Esophagus squamous epithelium (tissue), 5 donors: ENCODE data around the gene ZC2HC1B. TPM values are rescaled to one million over a fixed set of nuclear protein-coding genes. Genes with fewer than 3 reads are reported as not detected.
A peak's percentile ranks its signal among the peaks of the same experiment; 100 is the strongest.
"Not testable (repeated sequence)": the region's sequence is repeated elsewhere in the genome, so short reads cannot be mapped to it uniquely, and the experiment has no call there.

Source experiments
- DNase-seq: peaks from one replicate; lab custom pipeline; 2025; lab: John Stamatoyannopoulos, UW
- H3K27ac ChIP-seq, 4 donors: fragments of 200-600 bp; sonication (generic); one replicate each; pipeline ENCODE4 v1.5.1; 2016 to 2019; ENCODE audit warnings: mild to moderate bottlenecking in 1 of 4
- H3K27me3 ChIP-seq, 4 donors: fragments of 200-600 bp; sonication (generic); 1 replicate in 3 of 4; 2 replicates in 1 of 4; pipeline versions ENCODE4 v1.5.1 to v1.6.0; 2017 to 2021; ENCODE audit warnings: antibody characterized with exemption in 1 of 4
- H3K36me3 ChIP-seq, 3 donors: fragments of 200-600 bp; sonication (generic); one replicate each; pipeline ENCODE4 v1.5.1; 2016 to 2019
- H3K4me1 ChIP-seq, 3 donors: fragments of 200-600 bp; sonication (generic); one replicate each; pipeline ENCODE4 v1.5.1; 2017 to 2019
- H3K4me3 ChIP-seq, 4 donors: fragments of 200-600 bp; sonication (generic); 1 replicate in 3 of 4; 2 replicates in 1 of 4; pipeline ENCODE4 v1.5.1; 2016 to 2019; ENCODE audit warnings: mild to moderate bottlenecking in 2 of 4, moderate library complexity in 1 of 4
- H3K9me3 ChIP-seq, 3 donors: fragments of 200-600 bp; sonication (generic); one replicate each; pipeline ENCODE4 v1.5.1; 2016 to 2019
- CTCF ChIP-seq, 6 experiments: fragments of 450-650 bp in 4 of 6; fragments of 200-600 bp in 2 of 6; sonication (generic) in 2 of 6; IDR thresholded peaks; one replicate each; pipeline ENCODE4 v1.5.1; 2016 to 2019; ENCODE audit warnings: antibody characterized with exemption in 6 of 6, mild to moderate bottlenecking in 4 of 6, moderate library complexity in 4 of 6
- POLR2A ChIP-seq, 4 donors: fragments of 450-650 bp; IDR thresholded peaks; one replicate each; pipeline ENCODE4 v1.6.1; 2017; ENCODE audit warnings: antibody characterized with exemption in 4 of 4, mild to moderate bottlenecking in 4 of 4, moderate library complexity in 3 of 4
- WGBS, 2 donors: methylation state at CpG; one replicate each; pipeline ENCODE4 v1.1.5; 2018; 5-methylcytosine and 5-hydroxymethylcytosine counted together
- intact Hi-C: fragments of 100-400 bp; cut with DNase I; formaldehyde crosslinking; loops from one replicate; pipeline ENCODE4 v1.15.0; 2022
- total RNA-seq, 4 donors: library from RNA; depleted of rRNA; stranded (reverse); fragments of >200 nt; gene quantifications; one replicate each; pipeline ENCODE4 v1.1.0, GENCODE V29; 2016
- donor health status: DM: yes; HTN: yes; CAD: no.

ZC2HC1B gene
- total RNA-seq, 4 donors from 2014 or later, result not detected

GRCh38 chr6:143900358-143900757, 36.1 kb downstream of the ZC2HC1B start:
- Histone ChIP-seq H3K9me3 (no peaks in the 10 kb centered on the region), H3K4me3 (no peak overlapping the region), H3K27me3 (no peaks in the 10 kb centered on the region), H3K27ac (no peak overlapping the region), H3K4me1 (peaks cover 0 to 39% (median 3%) of the 10 kb centered on the region in 3 donors), H3K36me3 (no peaks in the 10 kb centered on the region)
- no peak for DNase-seq
- intact Hi-C loops, result no loop called here
- TF ChIP-seq CTCF (IDR thresholded peaks at IDR 0.05) (no peak), POLR2A (IDR thresholded peaks at IDR 0.05) (no peak)
- 86 to 90% methylated on average over 2 of the region's 2 CpGs for WGBS, 2 donors

GRCh38 chr6:143901885-143902750, 37.8 kb downstream of the ZC2HC1B start:
- Histone ChIP-seq H3K27me3 (no peaks in the 10 kb centered on the region), H3K9me3 (no peaks in the 10 kb centered on the region), H3K27ac (peak overlapping the region in 3 of 4 donors; percentile 33 to 61 (median 56)), H3K36me3 (no peaks in the 10 kb centered on the region), H3K4me1 (peaks cover 0 to 22% (median 2%) of the 10 kb centered on the region in 3 donors), H3K4me3 (no peak overlapping the region)
- DNase-seq, result no peak
- intact Hi-C loops, result no loop called here
- 28 to 38% methylated on average over 6 of the region's 6 CpGs for WGBS, 2 donors
- no peak for TF ChIP-seq CTCF (IDR thresholded peaks at IDR 0.05)
- TF ChIP-seq POLR2A (IDR thresholded peaks at IDR 0.05), result no peak

GRCh38 chr6:143902827-143903226, 38.6 kb downstream of the ZC2HC1B start:
- no peaks in the 10 kb centered on the region for H3K36me3 ChIP-seq
- DNase-seq, result no peak
- H3K4me1 ChIP-seq, result peaks cover 0 to 15% (median 0%) of the 10 kb centered on the region in 3 donors
- 96 to 100% methylated on average over 1 to 2 of the region's 2 CpGs for WGBS, 2 donors
- H3K27me3 ChIP-seq, result no peaks in the 10 kb centered on the region
- TF ChIP-seq POLR2A (IDR thresholded peaks at IDR 0.05), result no peak
- peak overlapping the region in 2 of 4 donors; percentile 56 to 61 for H3K27ac ChIP-seq
- H3K9me3 ChIP-seq, result no peaks in the 10 kb centered on the region
- intact Hi-C loops, result no loop called here
- H3K4me3 ChIP-seq, result no peak overlapping the region

- Histone ChIP-seq H3K4me1 (no peaks in the 10 kb centered on the region), H3K9me3 (peaks cover 0 to 15% (median 0%) of the 10 kb centered on the region in 3 donors), H3K4me3 (no peak overlapping the region), H3K27ac (no peak overlapping the region), H3K36me3 (no peaks in the 10 kb centered on the region), H3K27me3 (no peaks in the 10 kb centered on the region)
- WGBS, 2 donors, result 89 to 94% methylated on average over 1 of the region's 1 CpG
- TF ChIP-seq POLR2A (IDR thresholded peaks at IDR 0.05) (no peak), CTCF (IDR thresholded peaks at IDR 0.05) (no peak)
- intact Hi-C loops, result no loop called here
- no peak for DNase-seq
These were observed 46.8 kb downstream of the ZC2HC1B start for GRCh38 chr6:143911028-143911427.

- H3K27ac ChIP-seq, result no peak overlapping the region
- no peaks in the 10 kb centered on the region for H3K27me3 ChIP-seq
- TF ChIP-seq POLR2A (IDR thresholded peaks at IDR 0.05) (no peak), CTCF (IDR thresholded peaks at IDR 0.05) (no peak)
- H3K36me3 ChIP-seq, result no peaks in the 10 kb centered on the region
- no peak for DNase-seq
- no peaks in the 10 kb centered on the region for H3K4me1 ChIP-seq
- WGBS, 2 donors, result no CpG with 5 or more reads among the region's 1 CpG
- no peak overlapping the region for H3K4me3 ChIP-seq
- H3K9me3 ChIP-seq, result peaks cover 0 to 15% (median 0%) of the 10 kb centered on the region in 3 donors
- intact Hi-C loops, result no loop called here
These were observed 48.4 kb downstream of the ZC2HC1B start for GRCh38 chr6:143912671-143913070.

- WGBS, 2 donors, result 80 to 95% methylated on average over 4 of the region's 4 CpGs
- H3K4me1 ChIP-seq, H3K9me3 ChIP-seq, H3K27ac ChIP-seq, DNase-seq, intact Hi-C loops, H3K36me3 ChIP-seq, H3K4me3 ChIP-seq, H3K27me3 ChIP-seq: not testable (repeated sequence)
These were observed 52.8 kb downstream of the ZC2HC1B start for GRCh38 chr6:143917026-143917425.
